Activated naive CD8-positive, alpha-beta T cell treated with anti-CD3 and anti-CD28 coated beads for 36 hours (primary cell): ENCODE data around the gene RHCG. TPM values are rescaled to one million over a fixed set of nuclear protein-coding genes. Genes with fewer than 3 reads are reported as not detected.
"Not testable (repeated sequence)": the region's sequence is repeated elsewhere in the genome, so short reads cannot be mapped to it uniquely, and the experiment has no call there.

Experiments
- DNase-seq: peaks from one replicate; pipeline ENCODE4 v3.0.0; 2021
- H3K27ac Mint-ChIP-seq: one replicate; pipeline ENCODE4 v1.8.0; 2022; ENCODE audit warnings: mild to moderate bottlenecking, moderate library complexity, mixed read lengths
- H3K27me3 Mint-ChIP-seq: one replicate; pipeline ENCODE4 v1.8.0; 2022; ENCODE audit warnings: mild to moderate bottlenecking, mixed read lengths
- H3K36me3 Mint-ChIP-seq: one replicate; pipeline ENCODE4 v1.8.0; 2021; ENCODE audit warnings: mild to moderate bottlenecking, mixed read lengths
- H3K4me1 Mint-ChIP-seq: one replicate; pipeline ENCODE4 v1.8.0; 2021; ENCODE audit warnings: mixed read lengths
- H3K4me3 Mint-ChIP-seq: one replicate; pipeline ENCODE4 v1.8.0; 2022; ENCODE audit warnings: mild to moderate bottlenecking, moderate library complexity, mixed read lengths
- H3K9me3 Mint-ChIP-seq: one replicate; pipeline ENCODE4 v1.8.0; 2022; ENCODE audit warnings: mixed read lengths
- total RNA-seq, 2 experiments: library from RNA; stranded (reverse); gene quantifications; one replicate each; pipeline ENCODE4 v1.2.3, GENCODE V29; 2021

RHCG gene
- total RNA-seq, 2 experiments from 2014 or later, result not detected

GRCh38 chr15:89469426-89470096 lies 26.8 kb downstream of the RHCG start:
- H3K9me3 Mint-ChIP-seq, result no peaks in the 10 kb centered on the region
- no peaks in the 10 kb centered on the region for H3K36me3 Mint-ChIP-seq
- no peak overlapping the region for H3K27ac Mint-ChIP-seq
- H3K4me1 Mint-ChIP-seq, result peaks cover 3% of the 10 kb centered on the region
- no peak for DNase-seq
- peaks cover 34% of the 10 kb centered on the region for H3K27me3 Mint-ChIP-seq
- H3K4me3 Mint-ChIP-seq, result no peak overlapping the region

GRCh38 chr15:89468813-89469212 lies 27.6 kb downstream of the RHCG start:
- H3K9me3 Mint-ChIP-seq, H3K36me3 Mint-ChIP-seq, DNase-seq, H3K4me1 Mint-ChIP-seq, H3K4me3 Mint-ChIP-seq, H3K27ac Mint-ChIP-seq: not testable (repeated sequence)
- peaks cover 38% of the 10 kb centered on the region for H3K27me3 Mint-ChIP-seq

DNA sequence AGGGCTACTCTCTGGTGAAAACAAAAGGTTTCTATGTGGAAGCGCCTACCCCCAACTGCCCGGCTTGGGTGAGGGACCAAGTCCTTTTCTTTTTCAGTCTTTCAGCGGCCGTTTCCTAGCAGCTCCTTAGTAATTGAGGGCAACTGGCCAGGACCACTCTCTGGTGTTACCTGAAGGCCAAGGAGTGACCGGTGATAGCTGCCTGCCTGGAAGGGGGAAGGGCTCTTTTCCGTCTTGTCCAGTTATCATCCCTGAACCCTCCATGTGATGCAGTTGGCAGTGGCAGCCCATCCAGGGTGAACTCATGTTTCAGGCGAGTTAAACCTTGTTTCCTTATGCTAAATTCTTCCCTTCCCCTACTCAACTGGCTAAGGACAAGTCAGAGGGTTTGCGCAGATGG lies 33.3 kb downstream of the RHCG start:
- peaks cover 24% of the 10 kb centered on the region for H3K27me3 Mint-ChIP-seq
- no peak for DNase-seq
- H3K4me1 Mint-ChIP-seq, result peaks cover 4% of the 10 kb centered on the region
- H3K36me3 Mint-ChIP-seq, result no peaks in the 10 kb centered on the region
- H3K9me3 Mint-ChIP-seq, result no peaks in the 10 kb centered on the region
- no peak overlapping the region for H3K27ac Mint-ChIP-seq
- no peak overlapping the region for H3K4me3 Mint-ChIP-seq

- Mint-ChIP-seq H3K4me1 (peaks cover 4% of the 10 kb centered on the region), H3K27ac (no peak overlapping the region), H3K4me3 (no peak overlapping the region), H3K36me3 (no peaks in the 10 kb centered on the region), H3K27me3 (peaks cover 24% of the 10 kb centered on the region), H3K9me3 (no peaks in the 10 kb centered on the region)
- DNase-seq, result no peak
Observed at GRCh38 chr15:89462198-89462912, 34.0 kb downstream of the RHCG start.

GRCh38 chr15:89461386-89461785 lies 35.0 kb downstream of the RHCG start:
- peaks cover 24% of the 10 kb centered on the region for H3K27me3 Mint-ChIP-seq
- peaks cover 4% of the 10 kb centered on the region for H3K4me1 Mint-ChIP-seq
- peaks cover 6% of the 10 kb centered on the region for H3K9me3 Mint-ChIP-seq
- no peaks in the 10 kb centered on the region for H3K36me3 Mint-ChIP-seq
- H3K4me3 Mint-ChIP-seq, result no peak overlapping the region
- H3K27ac Mint-ChIP-seq, result no peak overlapping the region
- no peak for DNase-seq

DNA sequence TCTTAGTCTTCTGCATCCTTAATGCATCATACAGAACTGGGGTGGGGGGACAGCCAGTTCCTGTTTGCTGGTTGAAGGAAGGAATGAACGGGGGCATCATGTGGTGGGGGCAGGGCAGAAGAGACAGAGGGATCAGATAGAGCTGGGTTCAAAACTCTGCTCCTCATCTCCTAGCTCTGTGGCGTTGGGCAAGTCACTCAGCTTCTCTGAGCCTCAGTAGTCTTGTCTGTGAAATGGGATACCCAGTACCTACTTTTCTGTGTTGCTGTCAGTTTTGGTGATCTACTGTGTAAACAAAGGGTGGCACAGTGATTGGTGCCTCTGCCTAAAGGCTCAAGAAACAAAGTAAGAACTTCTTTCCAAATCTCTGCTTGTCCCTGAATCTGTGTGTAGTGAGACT lies 36.3 kb downstream of the RHCG start:
- Mint-ChIP-seq H3K9me3 (peaks cover 7% of the 10 kb centered on the region), H3K4me1 (peaks cover 4% of the 10 kb centered on the region), H3K27ac (no peak overlapping the region), H3K27me3 (peaks cover 24% of the 10 kb centered on the region), H3K36me3 (no peaks in the 10 kb centered on the region), H3K4me3 (no peak overlapping the region)
- DNase-seq, result no peak

- no peak overlapping the region for H3K4me3 Mint-ChIP-seq
- H3K9me3 Mint-ChIP-seq, result peaks cover 7% of the 10 kb centered on the region
- H3K4me1 Mint-ChIP-seq, result peaks cover 4% of the 10 kb centered on the region
- no peak for DNase-seq
- peaks cover 21% of the 10 kb centered on the region for H3K27me3 Mint-ChIP-seq
- H3K27ac Mint-ChIP-seq, result no peak overlapping the region
- H3K36me3 Mint-ChIP-seq, result no peaks in the 10 kb centered on the region
Observed at GRCh38 chr15:89459271-89460038, 36.9 kb downstream of the RHCG start.

DNA sequence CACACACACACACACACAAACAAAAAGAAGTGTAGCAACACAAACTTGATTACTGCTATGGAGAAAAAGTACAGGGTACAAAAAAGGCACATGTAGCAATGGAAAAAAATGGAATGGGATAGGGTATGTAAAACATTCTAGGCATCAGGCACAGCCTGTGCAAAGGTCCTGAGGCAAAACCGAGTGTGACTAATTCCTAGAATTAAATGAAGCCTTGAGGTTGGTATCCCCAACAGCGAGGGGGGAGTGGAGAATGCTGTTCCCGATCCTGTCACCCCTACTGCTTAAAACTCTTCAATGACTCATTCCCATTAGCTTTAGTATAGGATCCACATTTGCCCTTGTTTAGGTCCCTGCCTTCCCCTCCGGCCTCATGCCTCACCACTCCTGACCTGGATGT lies 37.9 kb downstream of the RHCG start:
- Mint-ChIP-seq H3K4me3 (no peak overlapping the region), H3K9me3 (peaks cover 7% of the 10 kb centered on the region), H3K4me1 (peaks cover 4% of the 10 kb centered on the region), H3K27ac (no peak overlapping the region), H3K27me3 (peaks cover 20% of the 10 kb centered on the region), H3K36me3 (no peaks in the 10 kb centered on the region)
- no peak for DNase-seq

- H3K4me1 Mint-ChIP-seq, result peaks cover under 1% of the 10 kb centered on the region
- H3K36me3 Mint-ChIP-seq, result no peaks in the 10 kb centered on the region
- H3K27me3 Mint-ChIP-seq, result peaks cover 20% of the 10 kb centered on the region
- H3K4me3 Mint-ChIP-seq, result no peak overlapping the region
- no peak overlapping the region for H3K27ac Mint-ChIP-seq
- peaks cover 7% of the 10 kb centered on the region for H3K9me3 Mint-ChIP-seq
- no peak for DNase-seq
Observed at GRCh38 chr15:89457086-89457485, 39.3 kb downstream of the RHCG start.

DNA sequence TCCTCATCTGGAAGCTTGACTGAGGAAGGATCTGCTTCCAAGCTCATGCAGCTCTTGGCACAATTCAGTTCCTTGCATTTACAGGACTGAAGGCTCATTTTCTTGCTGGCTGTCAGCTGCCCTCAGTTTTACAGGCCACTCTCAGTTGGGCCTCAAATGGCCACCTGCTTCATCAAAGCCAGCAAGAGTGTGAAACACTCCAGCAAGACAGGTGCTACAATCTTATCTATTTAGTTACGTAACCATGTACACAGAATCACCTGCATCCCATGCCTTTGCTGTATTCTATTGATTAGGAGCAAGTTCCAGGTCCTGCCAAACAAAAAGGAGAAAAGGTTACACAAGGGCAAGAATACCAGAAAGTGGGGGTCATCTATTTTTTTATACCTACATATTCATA lies 40.8 kb downstream of the RHCG start:
- Mint-ChIP-seq H3K9me3 (peaks cover 7% of the 10 kb centered on the region), H3K36me3 (no peaks in the 10 kb centered on the region), H3K27me3 (peaks cover 23% of the 10 kb centered on the region), H3K4me1 (no peaks in the 10 kb centered on the region), H3K27ac (no peak overlapping the region), H3K4me3 (no peak overlapping the region)
- no peak for DNase-seq

- H3K27ac Mint-ChIP-seq, result no peak overlapping the region
- H3K27me3 Mint-ChIP-seq, result peaks cover 40% of the 10 kb centered on the region
- DNase-seq, result no peak
Observed at GRCh38 chr15:89452330-89452836, 44.0 kb downstream of the RHCG start.

GRCh38 chr15:89451846-89452245 lies 44.5 kb downstream of the RHCG start:
- H3K27me3 Mint-ChIP-seq, result peaks cover 40% of the 10 kb centered on the region

More at GRCh38 chr15:89452330-89452836, 44.0 kb downstream of the RHCG start:
- H3K4me1 Mint-ChIP-seq, result no peaks in the 10 kb centered on the region
- no peaks in the 10 kb centered on the region for H3K36me3 Mint-ChIP-seq
- peaks cover 7% of the 10 kb centered on the region for H3K9me3 Mint-ChIP-seq
- no peak overlapping the region for H3K4me3 Mint-ChIP-seq

DNA sequence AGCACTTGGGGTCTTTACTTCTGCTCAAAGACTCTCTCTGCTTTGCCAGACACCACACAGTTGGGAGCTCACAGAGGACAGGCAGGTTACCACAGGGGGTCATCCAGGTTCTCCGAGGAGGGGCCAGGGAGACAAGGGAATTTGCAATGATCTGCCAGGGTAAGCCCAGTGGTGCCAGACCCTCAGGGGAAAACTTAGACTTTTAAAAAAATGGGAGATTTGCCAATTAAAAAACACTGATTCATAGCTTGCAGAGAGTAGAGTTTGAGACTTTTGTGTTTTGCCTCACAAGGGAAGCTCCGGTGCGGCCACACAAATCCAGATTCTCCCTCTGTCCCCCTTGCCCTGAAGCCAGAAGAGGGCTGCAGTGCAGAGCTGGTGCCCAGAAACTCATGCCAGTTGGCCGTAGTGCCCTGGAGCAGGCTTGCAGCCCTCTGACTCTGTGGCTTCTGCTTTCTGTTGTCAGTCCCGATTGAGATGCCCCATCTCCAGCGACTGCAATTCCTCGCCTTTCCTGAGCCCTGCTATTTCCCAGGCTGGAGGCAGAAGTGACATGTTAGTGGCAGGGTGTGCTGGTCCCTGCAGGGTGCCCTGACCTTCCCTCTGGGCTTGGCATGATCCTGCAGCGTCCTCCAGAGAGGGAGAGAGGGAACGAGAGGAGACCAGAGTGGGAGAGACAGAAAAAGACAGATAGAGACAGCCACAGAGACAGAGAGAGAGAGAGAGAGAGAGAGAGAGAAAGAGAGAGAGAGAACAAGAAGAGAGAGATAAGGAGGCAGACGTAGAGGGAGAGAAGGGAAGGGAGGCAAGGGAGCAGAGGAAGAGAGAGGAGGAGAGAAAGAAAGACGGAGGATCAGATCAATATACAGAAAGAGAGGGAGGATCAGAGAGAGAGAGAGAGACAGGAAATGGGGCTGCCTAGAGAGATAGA lies 46.0 kb downstream of the RHCG start:
- H3K9me3 Mint-ChIP-seq, result no peaks in the 10 kb centered on the region
- H3K4me3 Mint-ChIP-seq, result no peak overlapping the region
- H3K27me3 Mint-ChIP-seq, result peaks cover 40% of the 10 kb centered on the region
- H3K4me1 Mint-ChIP-seq, result no peaks in the 10 kb centered on the region
- no peak overlapping the region for H3K27ac Mint-ChIP-seq
- H3K36me3 Mint-ChIP-seq, result no peaks in the 10 kb centered on the region
- no peak for DNase-seq

More at GRCh38 chr15:89451846-89452245, 44.5 kb downstream of the RHCG start:
- no peaks in the 10 kb centered on the region for H3K4me1 Mint-ChIP-seq
- no peak overlapping the region for H3K4me3 Mint-ChIP-seq
- DNase-seq, result no peak
- H3K9me3 Mint-ChIP-seq, result peaks cover 4% of the 10 kb centered on the region
- no peak overlapping the region for H3K27ac Mint-ChIP-seq
- no peaks in the 10 kb centered on the region for H3K36me3 Mint-ChIP-seq

GRCh38 chr15:89448825-89449224 lies 47.6 kb downstream of the RHCG start:
- DNase-seq, result no peak
- Mint-ChIP-seq H3K27me3 (peaks cover 40% of the 10 kb centered on the region), H3K4me3 (no peak overlapping the region), H3K36me3 (no peaks in the 10 kb centered on the region), H3K4me1 (no peaks in the 10 kb centered on the region), H3K27ac (no peak overlapping the region), H3K9me3 (no peaks in the 10 kb centered on the region)
